T follicular helper cell (primary cell): ENCODE results near the gene SNU13.
"Not testable (repeated sequence)": the region's sequence is repeated elsewhere in the genome, so short reads cannot be mapped to it uniquely, and the experiment has no call there.

Experiments
- DNase-seq: peaks from one replicate; pipeline ENCODE4 v3.0.0-alpha.2; 2020; ENCODE audit warnings: low read depth

The SNU13 gene

DNA sequence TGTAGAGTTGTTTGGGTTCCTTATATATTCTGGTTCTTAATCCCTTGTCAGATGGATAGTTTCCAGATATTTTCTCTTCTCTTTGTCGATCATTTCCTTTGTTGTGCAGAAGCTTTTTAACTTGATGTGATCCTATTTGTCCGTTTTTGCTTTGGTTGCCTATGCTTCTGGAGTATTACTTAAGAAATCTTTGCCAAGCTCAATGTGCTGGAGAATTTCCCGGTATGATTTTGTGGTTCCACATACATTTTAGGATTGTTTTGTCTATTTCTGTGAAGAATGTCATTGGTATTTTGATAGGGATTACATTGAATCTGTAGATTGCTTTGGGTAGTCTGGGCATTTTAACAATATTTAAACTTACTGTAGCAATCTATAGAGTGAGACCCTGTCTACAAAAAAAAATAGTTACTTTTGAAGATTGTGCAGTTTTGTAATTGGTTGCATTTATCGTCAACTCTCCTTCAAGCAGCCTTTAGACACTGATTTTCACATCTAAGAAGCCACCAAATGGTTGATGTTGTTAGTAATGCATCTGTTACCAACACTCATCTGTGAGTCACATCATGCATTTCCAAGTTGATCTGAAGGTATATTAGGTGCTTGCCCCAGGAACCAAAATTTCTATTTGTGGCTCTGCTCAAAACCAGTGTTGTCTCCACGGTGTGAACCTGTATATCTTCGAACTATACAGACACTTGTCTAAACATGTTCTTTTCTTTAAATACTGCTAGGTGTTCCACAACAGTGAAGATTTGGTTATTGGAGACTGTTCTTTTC lies 46.1 kb downstream of the SNU13 start:
- DNase-seq, result no peak

DNA sequence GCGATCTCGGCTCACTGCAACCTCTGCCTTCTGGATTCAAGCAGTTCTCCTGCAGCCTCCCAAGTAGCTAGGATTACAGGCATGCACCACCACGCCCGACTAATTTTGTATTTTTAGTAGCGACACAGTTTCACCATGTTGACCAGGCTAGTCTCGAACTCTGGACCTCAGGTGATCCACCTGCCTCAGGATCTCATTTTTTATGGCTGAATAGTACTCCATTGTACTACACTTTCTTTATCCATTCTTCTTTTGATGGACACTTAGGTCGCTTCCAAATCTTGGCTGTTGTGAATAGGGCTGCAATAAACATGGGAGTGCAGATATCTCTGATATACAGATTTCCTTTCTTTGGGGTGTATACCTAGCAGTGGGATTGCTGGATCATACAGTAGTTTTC lies 46.8 kb downstream of the SNU13 start:
- DNase-seq, result no peak

DNA sequence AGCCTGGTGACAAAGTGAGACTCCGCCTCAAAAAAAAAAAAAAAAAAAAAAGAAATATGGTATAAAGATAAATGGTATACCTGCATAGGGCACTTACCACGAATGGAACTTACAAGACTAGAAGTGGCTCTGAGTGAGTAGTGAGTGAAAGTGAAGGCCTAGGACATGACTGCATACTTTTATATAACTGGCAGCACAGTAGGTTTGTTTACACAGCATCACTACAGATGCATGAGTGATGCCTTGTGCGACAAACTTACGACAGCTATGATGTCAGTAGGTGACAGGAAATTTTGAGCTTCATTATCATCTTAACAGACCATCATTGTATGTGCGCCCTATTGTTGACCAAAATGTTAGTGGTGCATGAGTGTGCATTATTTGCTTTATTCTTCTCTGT lies 49.9 kb downstream of the SNU13 start:
- DNase-seq, result no peak

DNA sequence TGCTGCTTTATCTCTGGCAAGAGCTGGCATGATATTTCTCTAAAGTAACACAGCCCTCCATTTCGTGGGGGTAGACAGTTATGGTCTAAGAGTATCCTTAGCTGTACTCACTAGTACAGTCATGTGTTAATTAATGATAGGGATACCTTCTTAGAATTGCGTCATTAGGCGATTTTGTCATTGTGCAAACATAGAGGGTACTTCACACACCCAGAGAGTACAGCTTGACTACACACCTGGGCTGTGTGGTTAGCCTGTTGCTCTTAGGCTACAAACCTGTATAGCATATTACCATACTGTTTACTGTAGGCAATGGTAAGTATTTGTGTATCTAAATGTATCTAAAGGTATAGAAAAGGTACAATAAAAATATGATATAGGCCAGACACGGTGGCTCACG lies 50.5 kb downstream of the SNU13 start:
- DNase-seq, result no peak

DNA sequence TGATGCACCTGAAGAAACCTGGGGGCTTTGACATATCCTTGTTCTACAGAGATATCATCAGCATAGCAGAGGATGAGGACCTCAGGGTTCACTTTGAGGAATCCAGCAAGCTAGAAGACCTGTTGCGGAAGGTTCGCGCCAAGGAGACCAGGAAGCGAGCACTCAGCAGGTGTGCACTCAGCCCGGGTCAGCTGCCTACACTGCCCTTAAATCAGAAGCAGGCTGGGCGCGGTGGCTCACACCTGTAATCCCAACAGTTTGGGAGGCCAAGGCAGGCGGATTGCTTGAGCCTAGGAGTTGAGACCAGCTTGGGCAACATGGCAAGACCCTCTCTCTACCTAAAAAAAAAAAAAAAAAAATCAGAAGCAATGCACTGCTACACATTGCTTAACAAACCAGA lies 51.0 kb downstream of the SNU13 start:
- not testable (repeated sequence) for DNase-seq

DNA sequence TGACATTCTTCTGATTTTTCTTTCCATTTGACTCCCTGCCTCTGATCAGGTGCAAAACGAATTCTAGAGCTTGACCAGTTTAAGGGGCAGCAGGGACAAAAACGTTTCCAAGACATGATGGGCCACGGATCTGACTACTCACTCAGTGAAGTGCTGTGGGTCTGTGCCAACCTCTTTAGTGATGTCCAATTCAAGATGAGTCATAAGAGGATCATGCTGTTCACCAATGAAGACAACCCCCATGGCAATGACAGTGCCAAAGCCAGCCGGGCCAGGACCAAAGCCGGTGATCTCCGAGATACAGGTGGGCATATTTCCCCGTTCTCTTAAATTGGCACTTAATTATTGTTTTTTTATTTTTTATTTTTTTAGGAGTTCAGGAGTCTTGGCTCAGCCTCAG lies 52.2 kb downstream of the SNU13 start:
- DNase-seq, result no peak

DNA sequence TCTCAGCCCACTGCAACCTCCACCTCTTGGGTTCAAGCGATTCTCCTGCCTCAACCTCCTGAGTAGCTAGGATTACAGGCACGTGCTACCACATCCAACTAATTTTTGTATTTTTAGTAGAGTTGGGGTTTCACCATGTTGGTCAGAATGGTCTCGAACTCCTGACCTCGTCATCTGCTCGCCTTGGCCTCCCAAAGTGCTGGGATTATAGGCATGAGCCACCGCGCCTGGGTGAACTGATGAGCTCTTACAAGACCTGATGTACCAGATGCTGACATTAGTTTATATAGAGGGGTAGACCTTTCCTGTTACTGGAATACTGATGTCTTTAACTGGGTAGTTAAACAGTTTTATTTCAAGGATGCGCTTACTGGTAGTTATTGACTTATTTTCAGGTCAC lies 54.1 kb downstream of the SNU13 start:
- DNase-seq, result not testable (repeated sequence)

DNA sequence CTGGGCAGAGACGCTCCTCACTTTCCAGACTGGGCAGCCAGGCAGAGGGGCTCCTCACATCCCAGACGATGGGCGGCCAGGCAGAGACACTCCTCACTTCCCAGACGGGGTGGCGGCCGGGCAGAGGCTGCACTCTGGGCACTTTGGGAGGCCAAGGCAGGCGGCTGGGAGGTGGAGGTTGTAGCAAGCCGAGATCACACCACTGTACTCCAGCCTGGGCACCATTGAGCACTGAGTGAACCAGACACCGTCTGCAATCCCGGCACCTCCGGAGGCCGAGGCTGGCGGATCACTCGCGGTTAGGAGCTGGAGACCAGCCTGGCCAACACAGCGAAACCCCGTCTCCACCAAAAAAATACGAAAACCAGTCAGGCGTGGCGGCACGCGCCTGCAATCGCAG lies 57.1 kb downstream of the SNU13 start:
- not testable (repeated sequence) for DNase-seq

DNA sequence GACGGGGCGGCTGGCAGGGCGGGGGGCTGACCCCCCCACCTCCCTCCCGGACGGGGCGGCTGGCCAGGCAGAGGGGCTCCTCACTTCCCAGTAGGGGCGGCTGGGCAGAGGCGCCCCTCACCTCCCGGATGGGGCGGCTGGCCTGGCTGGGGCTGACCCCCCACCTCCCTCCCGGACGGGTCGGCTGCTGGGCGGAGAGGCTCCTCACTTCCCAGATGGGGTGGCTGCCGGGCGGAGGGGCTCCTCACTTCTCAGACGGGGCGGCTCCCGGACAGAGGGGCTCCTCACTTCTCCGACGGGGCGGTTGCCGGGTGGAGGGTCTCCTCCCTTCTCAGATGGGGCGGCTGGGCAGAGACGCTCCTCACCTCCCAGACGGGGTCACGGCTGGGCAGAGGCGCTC lies 57.6 kb downstream of the SNU13 start:
- not testable (repeated sequence) for DNase-seq

DNA sequence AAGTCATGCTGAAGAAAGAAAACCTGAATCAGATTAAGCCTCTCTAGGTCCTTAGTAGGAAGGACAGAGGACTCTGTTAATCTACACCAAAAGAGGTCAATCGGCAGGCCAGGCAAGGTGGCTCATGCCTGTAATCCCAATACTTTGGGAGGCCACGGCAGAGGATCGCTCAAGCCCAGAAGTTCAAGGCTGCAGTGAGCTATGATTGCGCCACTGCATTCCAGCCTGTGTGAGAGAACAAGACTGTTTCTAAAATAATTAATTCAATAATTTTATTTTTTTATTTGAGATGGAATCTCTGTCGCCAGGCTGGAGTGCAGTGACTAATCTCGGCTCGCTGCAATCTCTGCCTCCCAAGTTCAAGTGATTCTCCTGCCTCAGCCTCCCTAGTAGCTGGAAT lies 63.1 kb downstream of the SNU13 start:
- no peak for DNase-seq
